ENCODE results near the gene RASGEF1C.

GRCh38 chr5:180054226-180054625 lies 154.8 kb downstream of the RASGEF1C start:
- TF ChIP-seq, protein P1, sequence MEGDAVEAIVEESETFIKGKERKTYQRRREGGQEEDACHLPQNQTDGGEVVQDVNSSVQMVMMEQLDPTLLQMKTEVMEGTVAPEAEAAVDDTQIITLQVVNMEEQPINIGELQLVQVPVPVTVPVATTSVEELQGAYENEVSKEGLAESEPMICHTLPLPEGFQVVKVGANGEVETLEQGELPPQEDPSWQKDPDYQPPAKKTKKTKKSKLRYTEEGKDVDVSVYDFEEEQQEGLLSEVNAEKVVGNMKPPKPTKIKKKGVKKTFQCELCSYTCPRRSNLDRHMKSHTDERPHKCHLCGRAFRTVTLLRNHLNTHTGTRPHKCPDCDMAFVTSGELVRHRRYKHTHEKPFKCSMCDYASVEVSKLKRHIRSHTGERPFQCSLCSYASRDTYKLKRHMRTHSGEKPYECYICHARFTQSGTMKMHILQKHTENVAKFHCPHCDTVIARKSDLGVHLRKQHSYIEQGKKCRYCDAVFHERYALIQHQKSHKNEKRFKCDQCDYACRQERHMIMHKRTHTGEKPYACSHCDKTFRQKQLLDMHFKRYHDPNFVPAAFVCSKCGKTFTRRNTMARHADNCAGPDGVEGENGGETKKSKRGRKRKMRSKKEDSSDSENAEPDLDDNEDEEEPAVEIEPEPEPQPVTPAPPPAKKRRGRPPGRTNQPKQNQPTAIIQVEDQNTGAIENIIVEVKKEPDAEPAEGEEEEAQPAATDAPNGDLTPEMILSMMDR (IDR thresholded peaks at IDR 0.05): no peak
- TF ChIP-seq POLR2AphosphoS5 (IDR thresholded peaks at IDR 0.05): no peak
